H9 (cell line): ENCODE results near the gene SVEP1. TPM values are rescaled to one million over a fixed set of nuclear protein-coding genes. Genes with fewer than 3 reads are reported as not detected.

Source experiments
- DNase-seq: peaks from one replicate; pipeline ENCODE4 v3.0.0-alpha.2; 2017
- H2AFZ ChIP-seq: one replicate; pipeline ENCODE4 v1.6.1; 2013; ENCODE audit warnings: mild to moderate bottlenecking, low read length, control low read depth, moderate library complexity
- H2AK5ac ChIP-seq: 2 replicates; pipeline ENCODE4 v1.6.1; 2013; ENCODE audit warnings: low read length, control low read depth, mixed read lengths; ENCODE audit not compliant: insufficient read length
- H2BK120ac ChIP-seq: one replicate; pipeline ENCODE4 v1.6.1; 2013; ENCODE audit warnings: low read depth, mild to moderate bottlenecking, low read length, control low read depth, inconsistent platforms; ENCODE audit not compliant: poor library complexity, severe bottlenecking
- H2BK12ac ChIP-seq: 2 replicates; pipeline ENCODE4 v1.6.1; 2013; ENCODE audit warnings: low read length, control low read depth, mixed read lengths, low read depth; ENCODE audit not compliant: insufficient read length
- H2BK15ac ChIP-seq: 2 replicates; pipeline ENCODE4 v1.6.1; 2013; ENCODE audit warnings: low read depth, low read length, control low read depth
- H2BK20ac ChIP-seq: one replicate; pipeline ENCODE4 v1.6.1; 2013; ENCODE audit warnings: low read depth, mild to moderate bottlenecking, low read length, control low read depth, inconsistent platforms; ENCODE audit not compliant: poor library complexity, severe bottlenecking
- H2BK5ac ChIP-seq: 2 replicates; pipeline ENCODE4 v1.6.1; 2013; ENCODE audit warnings: low read length, control low read depth, mixed read lengths; ENCODE audit not compliant: insufficient read length
- H3K14ac ChIP-seq: 2 replicates; pipeline ENCODE4 v1.6.1; 2013; ENCODE audit warnings: low read length, control low read depth; ENCODE audit not compliant: insufficient read depth
- H3K18ac ChIP-seq: 2 replicates; pipeline ENCODE4 v1.6.1; 2013; ENCODE audit warnings: low read depth, mild to moderate bottlenecking, mixed read lengths, low read length, control low read depth; ENCODE audit not compliant: insufficient read length
- H3K23ac ChIP-seq: 2 replicates; pipeline ENCODE4 v1.6.1; 2013; ENCODE audit warnings: low read length, control low read depth, mixed read lengths, low read depth; ENCODE audit not compliant: insufficient read length
- H3K23me2 ChIP-seq: 2 replicates; pipeline ENCODE4 v1.6.1; 2013; ENCODE audit warnings: low read depth, mild to moderate bottlenecking, mixed read lengths, low read length, control low read depth; ENCODE audit not compliant: insufficient read length, poor library complexity, severe bottlenecking
- H3K27ac ChIP-seq: 2 replicates; pipeline ENCODE4 v1.5.1; 2013; ENCODE audit warnings: low read length, control low read depth, mixed read lengths, low read depth; ENCODE audit not compliant: insufficient read length
- H3K27me3 ChIP-seq: 2 replicates; pipeline ENCODE4 v1.6.1; 2013; ENCODE audit warnings: low read length, control low read depth, inconsistent platforms; ENCODE audit not compliant: insufficient read depth
- H3K4ac ChIP-seq: 2 replicates; pipeline ENCODE4 v1.6.1; 2013; ENCODE audit warnings: low read depth, mild to moderate bottlenecking, control low read depth, inconsistent platforms, low read length, moderate library complexity
- H3K4me1 ChIP-seq: 2 replicates; pipeline ENCODE4 v1.6.1; 2013; ENCODE audit warnings: low read length, control low read depth, inconsistent platforms; ENCODE audit not compliant: insufficient read depth
- H3K4me2 ChIP-seq: 2 replicates; pipeline ENCODE4 v1.6.1; 2013; ENCODE audit warnings: low read length, control low read depth, mixed read lengths; ENCODE audit not compliant: insufficient read length, insufficient read depth
- H3K56ac ChIP-seq: 2 replicates; pipeline ENCODE4 v1.6.1; 2013; ENCODE audit warnings: low read depth, mild to moderate bottlenecking, mixed read lengths, low read length, control low read depth; ENCODE audit not compliant: insufficient read length
- H3K79me1 ChIP-seq: 2 replicates; pipeline ENCODE4 v1.6.1; 2013; ENCODE audit warnings: low read depth, mild to moderate bottlenecking, moderate library complexity, low read length, control low read depth, inconsistent platforms; ENCODE audit not compliant: insufficient read depth, poor library complexity, severe bottlenecking
- H3K79me2 ChIP-seq: 2 replicates; pipeline ENCODE4 v1.6.1; 2013; ENCODE audit warnings: low read length, control low read depth, inconsistent platforms; ENCODE audit not compliant: insufficient read depth
- H3K9ac ChIP-seq: 2 replicates; pipeline ENCODE4 v1.6.1; 2013; ENCODE audit warnings: low read length, control low read depth, mixed read lengths; ENCODE audit not compliant: insufficient read length; ENCODE audit errors: extremely low read depth
- H3K9me3 ChIP-seq: one replicate; pipeline ENCODE4 v1.6.1; 2013; ENCODE audit warnings: low read depth, low read length, inconsistent platforms; ENCODE audit not compliant: control insufficient read depth
- H3T11ph ChIP-seq: one replicate; pipeline ENCODE4 v1.6.1; 2013; ENCODE audit warnings: mild to moderate bottlenecking, low read length, control low read depth, inconsistent platforms
- H4K20me1 ChIP-seq: one replicate; pipeline ENCODE4 v1.6.1; 2013; ENCODE audit not compliant: control insufficient read depth, insufficient read length, insufficient read depth
- H4K5ac ChIP-seq: 2 replicates; pipeline ENCODE4 v1.6.1; 2013; ENCODE audit warnings: low read depth, mild to moderate bottlenecking, mixed read lengths, low read length, control low read depth; ENCODE audit not compliant: insufficient read length
- H4K8ac ChIP-seq: replicated peaks from 2 replicates; pipeline ENCODE4 v1.6.1; 2013; ENCODE audit warnings: low read length, control low read depth, mixed read lengths, low read depth; ENCODE audit not compliant: insufficient read length
- H4K91ac ChIP-seq: 2 replicates; pipeline ENCODE4 v1.6.1; 2013; ENCODE audit warnings: low read depth, mild to moderate bottlenecking, moderate library complexity, mixed read lengths, low read length, control low read depth; ENCODE audit not compliant: insufficient read length
- H3K27ac Mint-ChIP-seq, 3 experiments: 2 replicates in 2 of 3; 3 replicates in 1 of 3; pipeline ENCODE4 v1.8.0; 2020 to 2021; ENCODE audit warnings: mixed read lengths in 3 of 3, mild to moderate bottlenecking in 1 of 3, moderate library complexity in 1 of 3
- H3K27me3 Mint-ChIP-seq: 2 replicates; pipeline ENCODE4 v1.8.0; 2021; ENCODE audit warnings: low read depth, mild to moderate bottlenecking, moderate library complexity, mixed read lengths
- H3K36me3 Mint-ChIP-seq, 3 experiments: 2 replicates in 2 of 3; 3 replicates in 1 of 3; pipeline ENCODE4 v1.8.0; 2020 to 2021; ENCODE audit warnings: low read depth in 3 of 3, mixed read lengths in 3 of 3; ENCODE audit not compliant: insufficient read depth in 1 of 3
- H3K4me1 Mint-ChIP-seq, 2 experiments: 2 replicates each; pipeline ENCODE4 v1.8.0; 2020; ENCODE audit warnings: mixed read lengths in 2 of 2
- H3K4me3 Mint-ChIP-seq, 2 experiments: 2 replicates in 1 of 2; 3 replicates in 1 of 2; pipeline ENCODE4 v1.8.0; 2020 to 2021; ENCODE audit warnings: mild to moderate bottlenecking in 2 of 2, mixed read lengths in 2 of 2, moderate library complexity in 1 of 2
- H3K9me3 Mint-ChIP-seq, 2 experiments: 2 replicates in 1 of 2; 3 replicates in 1 of 2; pipeline ENCODE4 v1.8.0; 2020; ENCODE audit warnings: mild to moderate bottlenecking in 2 of 2, mixed read lengths in 2 of 2, moderate library complexity in 1 of 2
- WGBS: extraction: QIAGEN DNeasy Blood & Tissue Kit; methylation state at CpG from one replicate; pipeline ENCODE4 v1.1.7; 2013; ENCODE audit warnings: missing lambda C conversion rate, low lambda C conversion rate, mixed read lengths; ENCODE audit not compliant: insufficient read length; ENCODE audit errors: extremely low coverage; 5-methylcytosine and 5-hydroxymethylcytosine counted together
- total RNA-seq: library from RNA; stranded (reverse); gene quantifications from 2 replicates; pipeline ENCODE4 v1.2.1, GENCODE V29; 2021
- TF ChIP-seq, protein P1 (sequence below): fragments of 200-600 bp; sonication (generic); conservative IDR thresholded peaks from 3 replicates; pipeline ENCODE4 v1.8.0; 2021; ENCODE audit warnings: antibody characterized with exemption, mild to moderate bottlenecking

SVEP1 gene
- total RNA-seq, 1 experiment from 2014 or later = 0.17 TPM

- Mint-ChIP-seq H3K4me3 (no peak overlapping the region), H3K27ac (no peak overlapping the region; a peak in 1 of 7 replicates), H3K27me3 (no peaks in the 10 kb centered on the region), H3K36me3 (no peaks in the 10 kb centered on the region), H3K9me3 (no peaks in the 10 kb centered on the region), H3K4me1 (no peaks in the 10 kb centered on the region)
- H3T11ph ChIP-seq = no peak overlapping the region
- H3K18ac ChIP-seq = no peak overlapping the region
- no peaks in the 10 kb centered on the region for H3K79me2 ChIP-seq
- H2BK12ac ChIP-seq = no peak overlapping the region
- H2BK5ac ChIP-seq = no peak overlapping the region
- no peak overlapping the region for H4K5ac ChIP-seq
- H2AK5ac ChIP-seq = no peak overlapping the region
- no peaks in the 10 kb centered on the region for H3K4me1 ChIP-seq
- H3K56ac ChIP-seq = no peak overlapping the region
- no peak overlapping the region for H4K91ac ChIP-seq
- WGBS = no CpG with 5 or more reads among the region's 1 CpG
- no peak overlapping the region for H2AFZ ChIP-seq
- TF ChIP-seq, protein P1, sequence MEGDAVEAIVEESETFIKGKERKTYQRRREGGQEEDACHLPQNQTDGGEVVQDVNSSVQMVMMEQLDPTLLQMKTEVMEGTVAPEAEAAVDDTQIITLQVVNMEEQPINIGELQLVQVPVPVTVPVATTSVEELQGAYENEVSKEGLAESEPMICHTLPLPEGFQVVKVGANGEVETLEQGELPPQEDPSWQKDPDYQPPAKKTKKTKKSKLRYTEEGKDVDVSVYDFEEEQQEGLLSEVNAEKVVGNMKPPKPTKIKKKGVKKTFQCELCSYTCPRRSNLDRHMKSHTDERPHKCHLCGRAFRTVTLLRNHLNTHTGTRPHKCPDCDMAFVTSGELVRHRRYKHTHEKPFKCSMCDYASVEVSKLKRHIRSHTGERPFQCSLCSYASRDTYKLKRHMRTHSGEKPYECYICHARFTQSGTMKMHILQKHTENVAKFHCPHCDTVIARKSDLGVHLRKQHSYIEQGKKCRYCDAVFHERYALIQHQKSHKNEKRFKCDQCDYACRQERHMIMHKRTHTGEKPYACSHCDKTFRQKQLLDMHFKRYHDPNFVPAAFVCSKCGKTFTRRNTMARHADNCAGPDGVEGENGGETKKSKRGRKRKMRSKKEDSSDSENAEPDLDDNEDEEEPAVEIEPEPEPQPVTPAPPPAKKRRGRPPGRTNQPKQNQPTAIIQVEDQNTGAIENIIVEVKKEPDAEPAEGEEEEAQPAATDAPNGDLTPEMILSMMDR = no peak
- H3K27me3 ChIP-seq = no peaks in the 10 kb centered on the region
- H3K9ac ChIP-seq = no peak overlapping the region
- no peaks in the 10 kb centered on the region for H3K79me1 ChIP-seq
- DNase-seq = no peak
- no peak overlapping the region for H3K4ac ChIP-seq
- H3K23me2 ChIP-seq = no peaks in the 10 kb centered on the region
- H2BK15ac ChIP-seq = no peak overlapping the region
- no peak overlapping the region for H4K8ac ChIP-seq
- H2BK20ac ChIP-seq = no peak overlapping the region
- H3K27ac ChIP-seq = no peak overlapping the region
- H3K23ac ChIP-seq = no peak overlapping the region
- H2BK120ac ChIP-seq = no peak overlapping the region
- no peak overlapping the region for H3K4me2 ChIP-seq
- no peaks in the 10 kb centered on the region for H4K20me1 ChIP-seq
- no peak overlapping the region for H3K14ac ChIP-seq
- no peaks in the 10 kb centered on the region for H3K9me3 ChIP-seq
These were observed 93.3 kb downstream of the SVEP1 start for GRCh38 chr9:110486218-110486617.
